Thyroid gland (tissue), 4 donors: Measurements from ENCODE around the gene PDZRN3.

Experiments used
- CTCF ChIP-seq, 6 experiments: fragments of 200-600 bp in 3 of 6; fragments of 450-650 bp in 3 of 6; sonication (generic) in 3 of 6; IDR thresholded peaks; one replicate each; pipeline ENCODE4 v1.5.1; 2016 to 2019; ENCODE audit warnings: antibody characterized with exemption in 6 of 6, mild to moderate bottlenecking in 2 of 6, inconsistent platforms in 1 of 6, moderate library complexity in 1 of 6
- POLR2A ChIP-seq, 2 donors: fragments of 450-650 bp; IDR thresholded peaks; one replicate each; pipeline ENCODE4 v1.6.1; 2017; ENCODE audit warnings: antibody characterized with exemption in 2 of 2, mild to moderate bottlenecking in 2 of 2, moderate library complexity in 1 of 2

GRCh38 chr3:73364517-73364916 is 260.2 kb downstream of the PDZRN3 start:
- TF ChIP-seq CTCF (IDR thresholded peaks at IDR 0.05) = no peak
- no peak for TF ChIP-seq POLR2A (IDR thresholded peaks at IDR 0.05)
